Stimulated activated naive CD8-positive, alpha-beta T cell treated with anti-CD3 and anti-CD28 coated beads, Interleukin-15, Interleukin-2, amounts not matched to agents 100 U/mL and 50 U/mL, for 24 hours (primary cell): ENCODE measurements around the gene LYSET.
"Not testable (repeated sequence)": the region's sequence is repeated elsewhere in the genome, so short reads cannot be mapped to it uniquely, and the experiment has no call there.

Experiments
- ATAC-seq: fragments of 150-1000 bp; cut with Tn5 transposase; one replicate; pipeline ENCODE4 v1.10.0; 2021
- DNase-seq: peaks from one replicate; pipeline ENCODE4 v3.0.0; 2021

The LYSET gene

GRCh38 chr14:93223565-93223964 is 38.4 kb downstream of the LYSET start:
- no peak for DNase-seq
- no peak for ATAC-seq

DNA sequence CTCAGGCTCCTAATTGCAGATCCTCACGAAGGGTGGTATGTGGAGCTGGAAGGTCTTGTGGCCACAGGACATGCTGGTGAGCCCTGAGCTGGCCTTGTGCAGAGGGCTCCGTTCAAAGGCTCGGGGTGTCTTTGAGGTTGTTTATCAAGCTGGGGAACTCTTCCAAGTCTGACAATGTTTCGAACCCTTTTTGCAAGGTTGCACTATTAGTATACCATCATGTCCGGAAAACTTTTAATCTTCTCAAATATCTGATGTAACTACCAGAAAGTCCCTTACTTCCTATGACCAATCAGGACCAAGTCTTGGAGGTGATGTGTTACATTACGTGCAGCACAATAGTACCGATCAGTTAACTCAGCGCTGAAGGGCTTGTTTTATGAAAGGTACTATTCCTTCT is 43.4 kb downstream of the LYSET start:
- no peak for ATAC-seq
- DNase-seq: no peak

DNA sequence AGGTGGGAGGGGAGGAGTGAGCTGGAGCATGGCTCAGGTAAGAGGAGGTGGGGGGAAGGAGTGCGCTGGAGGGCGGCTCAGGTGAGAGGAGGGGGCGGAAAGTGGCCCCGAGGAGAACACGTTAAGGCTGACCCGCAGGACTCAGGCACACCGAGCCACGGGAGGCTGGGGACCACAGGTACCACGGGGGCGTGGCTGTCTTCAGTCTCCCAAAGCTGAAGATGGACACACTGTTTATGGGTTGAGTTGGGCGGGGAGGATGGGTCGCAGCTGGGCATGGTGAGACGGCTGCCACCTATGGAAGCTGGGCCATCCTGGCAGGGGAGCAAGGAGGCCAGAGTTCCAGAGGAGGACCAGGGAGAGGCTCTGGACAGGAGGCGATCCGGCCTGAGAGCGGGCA is 45.4 kb downstream of the LYSET start:
- DNase-seq (no peak), ATAC-seq (no peak)

- DNase-seq: peak; percentile 9
- ATAC-seq: no peak
These were observed 46.2 kb downstream of the LYSET start for GRCh38 chr14:93231129-93231979.

- DNase-seq (no peak), ATAC-seq (no peak)
These were observed 47.0 kb downstream of the LYSET start for GRCh38 chr14:93232159-93232558.

DNA sequence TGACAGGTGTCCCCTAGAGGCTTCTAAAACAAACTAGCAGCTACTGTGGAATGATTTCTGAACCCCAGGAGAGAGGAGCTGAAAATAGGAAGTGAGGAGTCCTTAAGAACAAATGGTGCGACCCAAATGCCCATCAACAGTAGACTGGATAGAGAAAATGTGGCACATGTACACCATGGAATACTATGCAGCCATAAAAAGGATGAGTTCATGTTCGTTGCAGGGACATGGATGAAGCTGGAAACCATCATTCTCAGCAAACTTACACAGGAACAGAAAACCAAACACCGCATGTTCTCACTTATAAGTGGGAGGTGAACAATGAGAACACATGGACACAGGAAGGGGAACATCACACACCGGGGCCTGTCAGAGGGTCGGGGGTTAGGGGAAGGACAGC is 48.0 kb downstream of the LYSET start:
- not testable (repeated sequence) for ATAC-seq, DNase-seq

DNA sequence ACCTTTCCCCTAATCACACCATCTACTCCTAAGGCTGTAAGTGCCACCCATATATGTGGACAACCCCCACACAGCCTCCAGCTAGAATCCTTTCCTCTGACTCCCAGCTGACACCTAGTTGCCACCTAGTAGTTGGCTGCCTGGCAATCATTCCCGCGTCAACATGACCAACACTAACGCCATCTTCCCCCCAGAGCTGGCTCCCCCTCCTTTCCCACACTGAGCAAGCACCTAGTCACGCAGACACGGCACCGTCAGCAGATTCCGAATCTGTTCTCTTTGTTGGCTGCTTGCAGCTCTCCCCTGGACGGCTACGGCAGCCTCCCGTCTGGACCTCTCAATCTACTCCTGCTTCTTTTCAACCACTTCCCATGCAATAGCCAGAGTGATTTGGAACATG is 49.7 kb downstream of the LYSET start:
- no peak for DNase-seq
- no peak for ATAC-seq
